Fibroblast of the aortic adventitia (primary cell): ENCODE data around the gene C5orf22. TPM values are rescaled to one million over a fixed set of nuclear protein-coding genes. Genes with fewer than 3 reads are reported as not detected.
"Not testable (repeated sequence)": the region's sequence is repeated elsewhere in the genome, so short reads cannot be mapped to it uniquely, and the experiment has no call there.

Experiments used
- DNase-seq: peaks from one replicate; pipeline ENCODE4 v3.0.0-alpha.2; 2010; ENCODE audit warnings: low read depth
- H3K4me3 ChIP-seq: 2 replicates; pipeline ENCODE4 v1.5.1; 2011; ENCODE audit warnings: low read depth, mild to moderate bottlenecking, control low read depth, low read length, moderate library complexity
- total RNA-seq: library from RNA; depleted of rRNA; stranded (reverse); fragments of >200 nt; gene quantifications from 2 replicates; pipeline ENCODE4 v1.2.3, GENCODE V29; 2012; ENCODE audit warnings: low replicate concordance
- TF ChIP-seq, protein P1 (sequence below): IDR thresholded peaks from 2 replicates; pipeline ENCODE4 v1.5.1; 2011; ENCODE audit warnings: mild to moderate bottlenecking, low read length, control low read depth, inconsistent platforms; ENCODE audit not compliant: insufficient read depth

The C5orf22 gene
- total RNA-seq, 1 donor: 18.7 TPM

DNA sequence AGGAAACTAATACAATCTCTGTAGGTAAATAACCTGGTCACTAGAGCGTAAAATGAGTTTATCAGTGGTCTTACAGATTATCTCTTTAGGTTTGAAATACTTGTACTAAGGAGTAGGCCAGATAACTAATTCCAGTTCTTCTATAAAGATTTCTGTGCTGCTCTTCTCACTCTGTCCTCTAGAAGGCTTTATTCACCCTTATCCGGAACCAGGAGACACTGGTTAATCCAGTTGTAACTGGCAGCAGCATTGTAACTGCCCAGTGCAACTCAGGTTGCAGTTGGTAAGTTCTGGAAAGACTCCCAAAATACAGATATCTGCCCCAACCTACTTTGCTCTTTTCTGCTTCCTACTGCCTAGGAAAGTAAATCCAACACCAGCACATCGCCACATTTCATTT is 19.8 kb downstream of the C5orf22 start:
- no peak overlapping the region for H3K4me3 ChIP-seq
- TF ChIP-seq, protein P1, sequence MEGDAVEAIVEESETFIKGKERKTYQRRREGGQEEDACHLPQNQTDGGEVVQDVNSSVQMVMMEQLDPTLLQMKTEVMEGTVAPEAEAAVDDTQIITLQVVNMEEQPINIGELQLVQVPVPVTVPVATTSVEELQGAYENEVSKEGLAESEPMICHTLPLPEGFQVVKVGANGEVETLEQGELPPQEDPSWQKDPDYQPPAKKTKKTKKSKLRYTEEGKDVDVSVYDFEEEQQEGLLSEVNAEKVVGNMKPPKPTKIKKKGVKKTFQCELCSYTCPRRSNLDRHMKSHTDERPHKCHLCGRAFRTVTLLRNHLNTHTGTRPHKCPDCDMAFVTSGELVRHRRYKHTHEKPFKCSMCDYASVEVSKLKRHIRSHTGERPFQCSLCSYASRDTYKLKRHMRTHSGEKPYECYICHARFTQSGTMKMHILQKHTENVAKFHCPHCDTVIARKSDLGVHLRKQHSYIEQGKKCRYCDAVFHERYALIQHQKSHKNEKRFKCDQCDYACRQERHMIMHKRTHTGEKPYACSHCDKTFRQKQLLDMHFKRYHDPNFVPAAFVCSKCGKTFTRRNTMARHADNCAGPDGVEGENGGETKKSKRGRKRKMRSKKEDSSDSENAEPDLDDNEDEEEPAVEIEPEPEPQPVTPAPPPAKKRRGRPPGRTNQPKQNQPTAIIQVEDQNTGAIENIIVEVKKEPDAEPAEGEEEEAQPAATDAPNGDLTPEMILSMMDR: no peak
- DNase-seq: no peak

DNA sequence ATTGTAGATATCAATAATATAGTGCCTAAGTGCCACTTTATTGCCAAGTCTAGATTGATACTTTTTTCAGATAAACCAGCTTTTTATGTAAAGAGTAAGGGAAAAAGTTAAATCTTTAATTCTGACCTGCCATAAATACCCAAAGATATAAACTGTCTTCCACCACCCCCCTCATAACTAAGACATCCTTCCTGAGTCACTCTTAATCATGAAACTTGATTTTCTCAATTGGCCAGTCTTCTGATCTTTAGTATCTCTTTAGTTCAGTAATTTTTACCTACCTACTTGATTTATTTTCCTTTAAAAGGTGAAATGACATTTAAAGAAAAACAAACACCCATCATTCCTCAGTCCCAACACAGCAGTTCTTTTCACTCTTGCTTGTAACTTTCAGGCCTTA is 21.8 kb downstream of the C5orf22 start:
- TF ChIP-seq, protein P1: no peak
- no peak overlapping the region for H3K4me3 ChIP-seq
- no peak for DNase-seq

DNA sequence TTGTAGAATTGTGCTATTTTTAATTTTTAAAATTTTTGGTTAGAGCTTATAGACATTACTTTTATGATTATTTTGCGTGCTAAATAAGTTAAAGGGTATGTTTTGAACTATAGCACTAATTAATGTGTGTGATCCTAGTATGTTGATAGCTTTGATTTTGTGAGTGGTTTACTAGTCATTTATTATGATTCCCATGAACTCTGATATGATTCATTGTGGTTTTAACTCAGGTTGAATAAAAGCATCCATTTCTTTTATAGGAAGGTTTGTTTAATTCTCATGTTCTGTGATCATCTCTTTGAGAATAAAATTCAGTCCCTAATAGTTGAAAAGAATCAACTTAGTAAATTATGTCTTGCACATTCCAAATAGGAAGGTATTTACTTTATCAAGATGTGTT is 22.5 kb downstream of the C5orf22 start:
- DNase-seq: no peak
- TF ChIP-seq, protein P1: no peak
- no peak overlapping the region for H3K4me3 ChIP-seq

DNA sequence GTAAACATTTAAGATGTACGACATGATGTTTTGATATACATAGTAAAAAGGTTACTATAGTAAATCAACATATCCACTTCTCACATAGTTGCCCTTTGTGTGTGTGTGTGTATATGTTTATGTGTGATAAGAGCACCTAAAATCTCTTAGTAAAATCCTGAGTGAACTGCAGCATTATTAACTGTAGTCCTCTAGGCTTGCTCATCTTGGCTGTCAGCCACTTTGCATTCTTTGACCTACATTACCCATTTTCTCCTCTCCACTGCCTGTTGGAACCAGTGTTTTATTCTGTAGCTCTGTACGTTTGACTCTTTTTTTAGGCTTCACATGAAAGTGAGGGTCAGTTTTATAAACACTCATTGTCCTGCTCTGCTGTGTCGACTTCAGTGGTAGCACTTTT is 24.4 kb downstream of the C5orf22 start:
- TF ChIP-seq, protein P1: no peak
- H3K4me3 ChIP-seq: no peak overlapping the region
- peak; percentile 51 for DNase-seq

DNA sequence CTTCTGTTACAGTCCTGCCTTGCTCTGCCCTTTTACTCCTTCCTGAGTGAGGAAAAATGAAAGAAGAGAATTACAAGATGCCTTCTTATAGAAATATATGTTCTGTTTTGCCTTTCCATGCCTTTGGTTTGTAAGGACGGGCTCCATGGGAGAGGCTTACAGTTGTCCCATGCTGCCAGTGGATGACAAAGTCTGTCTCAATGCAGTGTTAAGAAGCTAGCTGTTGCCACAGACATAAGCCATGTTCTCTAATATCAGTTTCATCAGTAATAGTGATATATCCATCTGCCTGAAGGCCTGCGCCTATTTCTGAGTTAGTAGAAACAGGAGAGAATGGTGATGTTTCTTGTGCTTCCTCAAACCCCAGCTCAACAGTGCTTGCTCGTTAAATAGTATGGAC is 27.8 kb downstream of the C5orf22 start:
- TF ChIP-seq, protein P1: no peak
- H3K4me3 ChIP-seq: no peak overlapping the region
- no peak for DNase-seq

DNA sequence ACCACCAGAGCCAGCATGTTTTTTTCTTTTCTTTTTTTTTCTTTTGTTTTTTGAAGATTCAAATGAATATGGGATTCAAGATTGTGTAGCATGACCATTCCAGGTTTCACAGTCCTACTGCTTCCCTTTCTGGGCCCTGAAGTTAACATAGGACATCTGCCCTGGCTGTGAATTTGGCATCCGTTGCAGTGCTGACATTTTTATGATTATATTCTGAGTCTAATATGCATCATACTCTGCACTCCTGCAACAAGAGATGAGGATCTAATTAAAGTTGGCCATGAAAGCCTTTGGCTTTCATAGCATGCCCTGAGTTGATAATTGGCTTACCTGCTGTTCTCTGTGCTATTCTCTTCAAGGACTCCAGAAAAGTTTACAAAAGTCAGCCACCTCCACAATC is 29.8 kb downstream of the C5orf22 start:
- TF ChIP-seq, protein P1: no peak
- H3K4me3 ChIP-seq: no peak overlapping the region
- DNase-seq: no peak

DNA sequence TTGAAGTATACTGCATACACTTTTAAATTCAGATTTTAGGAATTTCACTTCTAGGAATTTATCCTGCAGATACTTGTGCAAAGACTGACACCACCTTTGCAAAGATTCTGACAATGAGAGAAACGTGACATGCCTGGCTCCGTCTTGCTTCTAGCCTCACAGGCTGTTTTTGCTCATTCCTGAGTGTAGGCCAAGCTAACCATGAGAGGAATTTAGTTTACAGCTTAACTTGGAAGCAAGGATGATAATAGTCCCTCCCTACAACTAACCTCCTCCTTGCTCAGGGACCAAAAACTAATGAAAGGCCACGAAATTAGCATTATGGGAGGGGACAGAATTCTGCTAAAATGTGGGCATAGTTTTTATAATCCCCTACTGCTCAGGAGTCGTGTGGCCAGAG is 31.1 kb downstream of the C5orf22 start:
- no peak overlapping the region for H3K4me3 ChIP-seq
- TF ChIP-seq, protein P1: no peak
- peak; percentile 20 for DNase-seq

DNA sequence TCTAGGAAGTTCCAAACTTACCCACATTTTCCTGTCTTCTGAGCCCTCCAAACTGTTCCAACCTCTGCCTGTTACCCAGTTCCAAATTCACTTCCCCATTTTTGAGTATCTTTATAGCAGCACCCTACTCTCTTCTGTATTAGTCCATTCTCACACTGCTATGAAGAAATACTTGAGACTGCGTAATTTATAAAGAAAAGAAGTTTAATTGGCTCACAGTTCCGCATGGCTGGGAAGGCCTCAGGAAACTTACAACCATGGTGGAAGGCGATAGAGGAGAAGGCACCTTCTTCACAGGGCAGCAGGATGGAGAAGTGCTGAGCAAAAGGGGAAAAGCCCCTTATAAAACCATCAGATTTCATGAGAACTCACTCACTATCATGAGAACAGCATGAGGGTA is 34.3 kb downstream of the C5orf22 start:
- DNase-seq, H3K4me3 ChIP-seq: not testable (repeated sequence)
